Measurements from ENCODE around the gene L3MBTL4.

DNA sequence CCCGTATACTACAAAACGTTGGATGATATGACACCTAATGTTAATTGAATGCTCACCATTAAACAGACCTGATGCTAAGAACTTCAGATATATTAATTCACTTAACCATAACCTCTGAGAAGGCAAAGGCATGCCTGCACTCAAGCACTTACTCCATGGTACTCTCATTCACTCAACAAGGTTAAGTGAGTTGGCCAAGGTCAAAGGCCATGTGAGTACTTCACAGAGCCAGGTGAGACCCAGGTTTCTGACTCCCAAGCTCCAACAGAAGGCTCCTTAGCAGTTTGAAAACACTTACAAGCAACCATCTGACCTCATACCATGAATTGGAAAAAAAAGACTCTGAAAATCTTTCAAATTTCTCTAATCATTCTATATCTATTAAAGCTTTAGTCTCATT, 198.8 kb downstream of the L3MBTL4 start:
- TF ChIP-seq POLR2A (IDR thresholded peaks at IDR 0.05) (no peak), POLR2AphosphoS5 (IDR thresholded peaks at IDR 0.05) (no peak)
- TF ChIP-seq, protein P1, sequence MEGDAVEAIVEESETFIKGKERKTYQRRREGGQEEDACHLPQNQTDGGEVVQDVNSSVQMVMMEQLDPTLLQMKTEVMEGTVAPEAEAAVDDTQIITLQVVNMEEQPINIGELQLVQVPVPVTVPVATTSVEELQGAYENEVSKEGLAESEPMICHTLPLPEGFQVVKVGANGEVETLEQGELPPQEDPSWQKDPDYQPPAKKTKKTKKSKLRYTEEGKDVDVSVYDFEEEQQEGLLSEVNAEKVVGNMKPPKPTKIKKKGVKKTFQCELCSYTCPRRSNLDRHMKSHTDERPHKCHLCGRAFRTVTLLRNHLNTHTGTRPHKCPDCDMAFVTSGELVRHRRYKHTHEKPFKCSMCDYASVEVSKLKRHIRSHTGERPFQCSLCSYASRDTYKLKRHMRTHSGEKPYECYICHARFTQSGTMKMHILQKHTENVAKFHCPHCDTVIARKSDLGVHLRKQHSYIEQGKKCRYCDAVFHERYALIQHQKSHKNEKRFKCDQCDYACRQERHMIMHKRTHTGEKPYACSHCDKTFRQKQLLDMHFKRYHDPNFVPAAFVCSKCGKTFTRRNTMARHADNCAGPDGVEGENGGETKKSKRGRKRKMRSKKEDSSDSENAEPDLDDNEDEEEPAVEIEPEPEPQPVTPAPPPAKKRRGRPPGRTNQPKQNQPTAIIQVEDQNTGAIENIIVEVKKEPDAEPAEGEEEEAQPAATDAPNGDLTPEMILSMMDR (IDR thresholded peaks at IDR 0.05 in 8 of 11, conservative IDR thresholded peaks at IDR 0.05 in 3 of 11), result no peak

Data from spleen (tissue), 7 donors.